Colonic mucosa (tissue), 4 donors: ENCODE data around the gene TMEM100. TPM values are rescaled to one million over a fixed set of nuclear protein-coding genes. Genes with fewer than 3 reads are reported as not detected.
A peak's percentile ranks its signal among the peaks of the same experiment; 100 is the strongest.

Experiments used
- DNase-seq: peaks from one replicate; pipeline ENCODE4 v3.0.0-alpha.2; 2020
- H3K27ac ChIP-seq: fragments of 200-600 bp; one replicate; pipeline ENCODE4 v1.8.0; 2021
- H3K27me3 ChIP-seq: fragments of 200-600 bp; one replicate; pipeline ENCODE4 v1.8.0; 2021
- H3K36me3 ChIP-seq: fragments of 200-600 bp; one replicate; pipeline ENCODE4 v1.8.0; 2021
- H3K4me1 ChIP-seq: fragments of 200-600 bp; one replicate; pipeline ENCODE4 v1.8.0; 2021; ENCODE audit warnings: mild to moderate bottlenecking
- H3K4me3 ChIP-seq: fragments of 200-600 bp; one replicate; pipeline ENCODE4 v1.8.0; 2021
- H3K9ac ChIP-seq, 2 donors: one replicate each; pipeline ENCODE4 v1.7.0; 2013; ENCODE audit warnings: control low read depth in 2 of 2, low read depth in 2 of 2, low read length in 2 of 2
- H3K9me3 ChIP-seq: fragments of 200-600 bp; one replicate; pipeline ENCODE4 v1.8.0; 2021
- intact Hi-C: fragments of 100-400 bp; cut with DNase I; formaldehyde crosslinking; loops from one replicate; pipeline ENCODE4 v1.14.1; 2022
- total RNA-seq, 2 donors: library from RNA; stranded (reverse); fragmentation: NEBNext Ultra II Directional in 1 of 2; extraction: Animal tissue kit (Norgen Biotek cat#: 25700) in 1 of 2; gene quantifications; one replicate each; pipeline ENCODE4 v1.2.1, GENCODE V29; 2021
- TF ChIP-seq, protein P1 (sequence below): fragments of 200-600 bp; IDR thresholded peaks from one replicate; pipeline ENCODE4 v1.8.0; 2022; ENCODE audit warnings: antibody characterized with exemption, mild to moderate bottlenecking
- donor health status: healthy.
- donor health status: DM: no; HTN: no; CAD: no.
- donor health status: DM: no; HTN: no; CAD: no.

TMEM100 gene
- total RNA-seq, 2 donors from 2014 or later, result 2.8 to 7.1 TPM

GRCh38 chr17:55758171-55758570 is 35.5 kb upstream of the TMEM100 start:
- no peaks in the 10 kb centered on the region for H3K9me3 ChIP-seq
- H3K4me3 ChIP-seq, result no peak overlapping the region
- no peak overlapping the region for H3K9ac ChIP-seq
- no peaks in the 10 kb centered on the region for H3K4me1 ChIP-seq
- TF ChIP-seq, protein P1, sequence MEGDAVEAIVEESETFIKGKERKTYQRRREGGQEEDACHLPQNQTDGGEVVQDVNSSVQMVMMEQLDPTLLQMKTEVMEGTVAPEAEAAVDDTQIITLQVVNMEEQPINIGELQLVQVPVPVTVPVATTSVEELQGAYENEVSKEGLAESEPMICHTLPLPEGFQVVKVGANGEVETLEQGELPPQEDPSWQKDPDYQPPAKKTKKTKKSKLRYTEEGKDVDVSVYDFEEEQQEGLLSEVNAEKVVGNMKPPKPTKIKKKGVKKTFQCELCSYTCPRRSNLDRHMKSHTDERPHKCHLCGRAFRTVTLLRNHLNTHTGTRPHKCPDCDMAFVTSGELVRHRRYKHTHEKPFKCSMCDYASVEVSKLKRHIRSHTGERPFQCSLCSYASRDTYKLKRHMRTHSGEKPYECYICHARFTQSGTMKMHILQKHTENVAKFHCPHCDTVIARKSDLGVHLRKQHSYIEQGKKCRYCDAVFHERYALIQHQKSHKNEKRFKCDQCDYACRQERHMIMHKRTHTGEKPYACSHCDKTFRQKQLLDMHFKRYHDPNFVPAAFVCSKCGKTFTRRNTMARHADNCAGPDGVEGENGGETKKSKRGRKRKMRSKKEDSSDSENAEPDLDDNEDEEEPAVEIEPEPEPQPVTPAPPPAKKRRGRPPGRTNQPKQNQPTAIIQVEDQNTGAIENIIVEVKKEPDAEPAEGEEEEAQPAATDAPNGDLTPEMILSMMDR, result no peak
- H3K27ac ChIP-seq, result no peak overlapping the region
- intact Hi-C loops, result no loop called here
- no peak for DNase-seq
- H3K36me3 ChIP-seq, result no peaks in the 10 kb centered on the region
- H3K27me3 ChIP-seq, result no peaks in the 10 kb centered on the region

- intact Hi-C loops, result no loop called here
- Histone ChIP-seq H3K4me1 (no peaks in the 10 kb centered on the region), H3K36me3 (no peaks in the 10 kb centered on the region), H3K27me3 (no peaks in the 10 kb centered on the region), H3K9ac (no peak overlapping the region), H3K9me3 (no peaks in the 10 kb centered on the region), H3K27ac (no peak overlapping the region), H3K4me3 (no peak overlapping the region)
- TF ChIP-seq, protein P1, result no peak
- DNase-seq, result no peak
Observed at GRCh38 chr17:55757659-55758058, 35.0 kb upstream of the TMEM100 start.

- H3K27ac ChIP-seq, result no peak overlapping the region
- no peaks in the 10 kb centered on the region for H3K27me3 ChIP-seq
- TF ChIP-seq, protein P1, result no peak
- no peaks in the 10 kb centered on the region for H3K9me3 ChIP-seq
- H3K9ac ChIP-seq, result no peak overlapping the region
- H3K36me3 ChIP-seq, result no peaks in the 10 kb centered on the region
- DNase-seq, result no peak
- H3K4me3 ChIP-seq, result no peak overlapping the region
- peaks cover 3% of the 10 kb centered on the region for H3K4me1 ChIP-seq
- intact Hi-C loops, result no loop called here
Observed at GRCh38 chr17:55756689-55757088, 34.0 kb upstream of the TMEM100 start.

- Histone ChIP-seq H3K36me3 (no peaks in the 10 kb centered on the region), H3K9me3 (no peaks in the 10 kb centered on the region), H3K27me3 (no peaks in the 10 kb centered on the region), H3K4me1 (peaks cover 3% of the 10 kb centered on the region), H3K4me3 (peak overlapping the region; percentile 77), H3K9ac (peak overlapping the region in 1 of 2 donors; percentile 69), H3K27ac (peak overlapping the region; percentile 85)
- TF ChIP-seq, protein P1, result no peak
- DNase-seq, result no peak
- intact Hi-C loops, result no loop called here
Observed at GRCh38 chr17:55751720-55752250, 29.1 kb upstream of the TMEM100 start.

DNA sequence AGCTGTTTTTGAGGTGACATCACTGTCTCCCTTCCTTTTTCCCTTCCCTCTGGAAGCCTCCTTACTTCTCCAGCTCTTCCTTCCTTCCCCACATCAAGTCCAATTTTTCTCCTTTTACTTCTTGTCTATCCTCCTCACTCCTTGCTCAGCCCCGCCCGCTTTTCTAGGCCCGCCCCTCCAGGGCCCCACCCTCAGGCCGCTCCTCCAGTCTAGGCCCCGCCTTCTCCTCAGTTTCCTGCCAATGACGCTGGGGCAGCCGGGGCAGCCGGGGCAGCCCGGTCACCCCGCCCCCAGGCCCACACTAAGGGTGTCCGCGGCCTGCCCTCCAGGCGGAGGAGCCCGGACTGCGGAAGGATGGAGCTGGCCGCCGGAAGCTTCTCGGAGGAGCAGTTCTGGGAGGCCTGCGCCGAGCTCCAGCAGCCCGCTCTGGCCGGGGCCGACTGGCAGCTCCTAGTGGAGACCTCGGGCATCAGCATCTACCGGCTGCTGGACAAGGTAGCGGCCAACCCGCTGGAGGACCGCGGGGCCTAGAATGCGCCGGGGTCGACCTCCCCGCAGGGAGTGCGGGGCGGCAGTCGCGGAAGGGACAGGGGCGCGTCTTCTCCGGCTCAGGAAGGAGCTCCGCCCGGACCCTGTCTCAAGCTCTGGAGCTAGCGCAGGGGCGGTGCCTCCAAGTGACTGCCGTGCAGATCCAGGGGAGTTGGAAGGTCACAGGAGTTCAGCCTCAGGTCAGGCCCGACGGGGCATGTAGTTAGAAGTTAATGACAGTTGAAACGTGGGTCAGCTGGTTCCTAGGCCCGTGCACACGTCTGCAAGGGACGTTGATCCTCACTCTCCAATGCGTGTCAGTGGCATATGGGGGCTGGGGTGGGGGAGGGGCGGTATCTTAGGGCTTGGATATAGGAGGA is 28.3 kb upstream of the TMEM100 start, which contains the start of gene PCTP:
TSS of gene PCTP (plus strand) at position 302 of the 908 bp plus-strand sequence. CDS start at position 355, 53 bp downstream.
- peak; percentile 97 for DNase-seq
- H3K27me3 ChIP-seq, result no peaks in the 10 kb centered on the region
- H3K4me1 ChIP-seq, result peaks cover 3% of the 10 kb centered on the region
- H3K36me3 ChIP-seq, result no peaks in the 10 kb centered on the region
- H3K27ac ChIP-seq, result peak within 1 kb of the TSS; percentile 85
- intact Hi-C loops, result no loop called here
- H3K4me3 ChIP-seq, result peak within 1 kb of the TSS; percentile 77
- TF ChIP-seq, protein P1, result peak; percentile 28
- no peaks in the 10 kb centered on the region for H3K9me3 ChIP-seq
- H3K9ac ChIP-seq, result peak within 1 kb of the TSS; percentile 69 to 84
